Lower lobe of right lung (tissue), 2 donors: ENCODE data around the gene AOAH. TPM values are rescaled to one million over a fixed set of nuclear protein-coding genes. Genes with fewer than 3 reads are reported as not detected.
A peak's percentile ranks its signal among the peaks of the same experiment; 100 is the strongest.

ENCODE experiments used
- ATAC-seq, 2 donors: fragments of 200-7000 bp; cut with Tn5 transposase; one replicate each; pipeline ENCODE4 v1.9.1; 2020 to 2022; ENCODE audit warnings: mild to moderate bottlenecking in 2 of 2, moderate library complexity in 2 of 2
- DNase-seq: peaks from one replicate; pipeline ENCODE4 v3.0.0-alpha.2; 2020
- H3K27ac ChIP-seq: fragments of 200-600 bp; one replicate; pipeline ENCODE4 v1.8.0; 2022
- H3K27me3 ChIP-seq: fragments of 200-600 bp; one replicate; pipeline ENCODE4 v1.8.0; 2022; ENCODE audit warnings: low read depth
- H3K36me3 ChIP-seq: fragments of 200-600 bp; one replicate; pipeline ENCODE4 v1.8.0; 2022; ENCODE audit warnings: mild to moderate bottlenecking
- H3K4me1 ChIP-seq: fragments of 200-600 bp; one replicate; pipeline ENCODE4 v1.8.0; 2022
- H3K4me3 ChIP-seq: fragments of 200-600 bp; one replicate; pipeline ENCODE4 v1.8.0; 2022; ENCODE audit warnings: mild to moderate bottlenecking
- H3K9me3 ChIP-seq: fragments of 200-600 bp; one replicate; pipeline ENCODE4 v1.8.0; 2022
- intact Hi-C: fragments of 100-400 bp; cut with DNase I; formaldehyde crosslinking; loops from one replicate; pipeline ENCODE4 v1.11.0; 2022
- total RNA-seq: library from RNA; stranded (reverse); fragmentation: NEBNext Ultra II Directional; extraction: Animal tissue kit (Norgen Biotek cat#: 25700); gene quantifications from one replicate; pipeline ENCODE4 v1.2.1, GENCODE V29; 2021
- TF ChIP-seq, protein P1 (sequence below): fragments of 200-600 bp; IDR thresholded peaks from one replicate; pipeline ENCODE4 v1.8.0; 2022; ENCODE audit warnings: antibody characterized with exemption, mild to moderate bottlenecking
- donor health status: DM: no; HTN: yes; CAD: no; lungs with severe emphysema.

AOAH gene
- total RNA-seq, 1 donor from 2014 or later, result 29.2 TPM

DNA sequence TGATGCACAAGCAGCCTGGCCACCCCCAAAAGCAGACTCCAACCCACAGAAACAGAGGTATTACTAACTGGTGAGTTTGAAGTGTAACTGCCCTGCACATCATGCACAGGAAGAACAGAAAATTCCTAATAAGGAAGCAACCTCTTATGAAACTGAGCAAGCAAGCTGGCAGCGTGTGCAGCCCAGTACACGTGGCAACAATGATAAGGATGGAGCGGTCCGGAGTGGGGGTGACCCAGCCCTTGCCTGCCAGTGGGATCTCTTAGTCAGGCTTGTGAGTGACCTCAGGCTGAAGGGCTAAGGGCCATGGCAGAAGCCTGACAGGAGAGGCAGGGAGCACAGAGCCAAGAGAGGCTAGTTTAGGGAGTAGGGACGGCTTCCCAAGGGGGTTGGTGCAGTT lies 22.1 kb upstream of the AOAH start:
- peaks cover 9% of the 10 kb centered on the region for H3K4me1 ChIP-seq
- ATAC-seq (peak; percentile 58 to 67), DNase-seq (peak; percentile 53)
- intact Hi-C loops, result no loop called here
- TF ChIP-seq, protein P1, sequence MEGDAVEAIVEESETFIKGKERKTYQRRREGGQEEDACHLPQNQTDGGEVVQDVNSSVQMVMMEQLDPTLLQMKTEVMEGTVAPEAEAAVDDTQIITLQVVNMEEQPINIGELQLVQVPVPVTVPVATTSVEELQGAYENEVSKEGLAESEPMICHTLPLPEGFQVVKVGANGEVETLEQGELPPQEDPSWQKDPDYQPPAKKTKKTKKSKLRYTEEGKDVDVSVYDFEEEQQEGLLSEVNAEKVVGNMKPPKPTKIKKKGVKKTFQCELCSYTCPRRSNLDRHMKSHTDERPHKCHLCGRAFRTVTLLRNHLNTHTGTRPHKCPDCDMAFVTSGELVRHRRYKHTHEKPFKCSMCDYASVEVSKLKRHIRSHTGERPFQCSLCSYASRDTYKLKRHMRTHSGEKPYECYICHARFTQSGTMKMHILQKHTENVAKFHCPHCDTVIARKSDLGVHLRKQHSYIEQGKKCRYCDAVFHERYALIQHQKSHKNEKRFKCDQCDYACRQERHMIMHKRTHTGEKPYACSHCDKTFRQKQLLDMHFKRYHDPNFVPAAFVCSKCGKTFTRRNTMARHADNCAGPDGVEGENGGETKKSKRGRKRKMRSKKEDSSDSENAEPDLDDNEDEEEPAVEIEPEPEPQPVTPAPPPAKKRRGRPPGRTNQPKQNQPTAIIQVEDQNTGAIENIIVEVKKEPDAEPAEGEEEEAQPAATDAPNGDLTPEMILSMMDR, result no peak
- no peaks in the 10 kb centered on the region for H3K9me3 ChIP-seq
- H3K4me3 ChIP-seq, result no peak overlapping the region
- H3K27ac ChIP-seq, result no peak overlapping the region
- no peaks in the 10 kb centered on the region for H3K36me3 ChIP-seq
- no peaks in the 10 kb centered on the region for H3K27me3 ChIP-seq

DNA sequence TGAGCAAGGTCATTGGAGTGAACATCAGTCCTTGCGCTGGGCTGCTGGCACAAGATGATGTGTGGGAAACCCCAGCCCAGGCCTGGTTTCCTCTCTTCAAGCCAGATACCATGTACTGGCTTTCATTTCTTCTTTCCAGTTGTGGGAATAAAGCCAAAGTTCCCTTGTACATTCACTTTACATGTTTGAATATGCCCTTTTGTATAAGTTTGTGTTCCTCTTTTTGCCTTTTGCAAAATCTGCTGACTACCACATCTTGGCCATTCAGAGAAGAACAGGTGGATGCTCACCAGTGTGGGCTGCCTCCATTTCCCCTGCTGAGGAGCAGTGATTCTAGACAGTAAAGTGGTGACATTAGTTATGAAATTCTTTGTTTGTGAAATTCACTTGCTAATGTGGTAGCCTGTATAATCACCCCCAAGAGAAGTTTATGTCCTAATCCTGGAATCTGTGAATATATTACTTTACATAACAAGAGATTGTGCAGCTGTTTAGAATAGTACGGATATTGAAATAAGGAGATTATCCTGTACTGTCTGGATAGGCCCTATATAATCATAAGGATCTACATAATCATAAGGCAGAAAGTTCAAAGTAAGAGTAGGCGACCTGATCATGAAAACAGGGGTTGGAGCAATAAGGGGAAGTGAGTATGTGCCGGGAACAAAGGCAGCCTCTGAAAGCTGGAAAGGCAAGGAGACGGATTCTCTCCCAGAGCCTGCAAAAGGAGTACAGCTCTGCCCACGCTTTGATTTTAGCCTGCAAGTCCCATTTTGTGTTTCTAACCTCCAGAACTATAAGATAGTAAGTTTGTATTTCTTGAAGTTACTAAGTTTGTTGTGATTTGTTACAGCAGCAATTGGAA lies 18.8 kb upstream of the AOAH start:
- intact Hi-C loops, result no loop called here
- H3K27ac ChIP-seq, result no peak overlapping the region
- no peak overlapping the region for H3K4me3 ChIP-seq
- H3K27me3 ChIP-seq, result no peaks in the 10 kb centered on the region
- no peaks in the 10 kb centered on the region for H3K36me3 ChIP-seq
- ATAC-seq (peak; percentile 47 to 60), DNase-seq (peak; percentile 64)
- TF ChIP-seq, protein P1, result no peak
- H3K9me3 ChIP-seq, result no peaks in the 10 kb centered on the region
- no peaks in the 10 kb centered on the region for H3K4me1 ChIP-seq

DNA sequence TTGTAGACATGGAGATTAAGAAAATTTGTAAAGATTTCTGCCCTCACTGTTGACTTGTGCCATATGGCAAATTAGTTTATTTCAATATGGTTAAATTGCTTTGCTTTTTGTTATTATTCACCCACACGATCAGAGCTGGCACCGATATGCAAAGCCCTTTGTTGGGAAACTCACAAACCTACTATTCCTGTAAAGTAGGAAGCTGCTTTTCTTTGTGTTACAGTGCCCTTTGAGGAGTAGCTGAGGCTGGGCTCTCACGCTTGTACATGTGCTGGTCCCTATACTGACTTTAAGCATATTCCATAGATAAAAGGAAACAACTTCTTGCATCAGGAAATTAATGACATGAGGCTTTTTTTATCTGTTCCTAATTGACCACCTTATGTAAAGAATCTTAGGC lies 17.6 kb upstream of the AOAH start:
- H3K27ac ChIP-seq, result no peak overlapping the region
- no peaks in the 10 kb centered on the region for H3K4me1 ChIP-seq
- DNase-seq (no peak), ATAC-seq (no peak)
- no peaks in the 10 kb centered on the region for H3K9me3 ChIP-seq
- TF ChIP-seq, protein P1, result no peak
- no peaks in the 10 kb centered on the region for H3K36me3 ChIP-seq
- intact Hi-C loops, result no loop called here
- H3K4me3 ChIP-seq, result no peak overlapping the region
- no peaks in the 10 kb centered on the region for H3K27me3 ChIP-seq

DNA sequence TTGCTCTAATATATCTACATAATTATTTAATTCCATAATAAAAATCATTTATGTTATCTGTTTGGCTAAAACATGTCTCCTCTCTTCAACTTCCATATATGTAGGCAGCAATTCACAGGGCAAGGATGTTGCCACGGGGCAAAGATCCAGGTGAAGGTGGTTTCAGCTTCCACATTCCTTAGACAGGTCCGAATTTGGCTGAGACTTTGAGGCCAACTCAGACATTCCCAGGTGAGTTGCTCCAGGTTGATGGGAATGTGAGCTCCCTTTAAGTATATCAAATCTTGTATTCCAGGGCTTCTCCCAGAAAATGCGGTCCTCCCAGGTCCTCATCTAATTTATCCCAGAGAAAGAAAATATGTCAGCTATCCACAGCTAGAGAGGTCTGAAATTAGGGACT lies 15.1 kb upstream of the AOAH start:
- Histone ChIP-seq H3K4me1 (peaks cover 5% of the 10 kb centered on the region), H3K27ac (no peak overlapping the region), H3K4me3 (no peak overlapping the region), H3K36me3 (no peaks in the 10 kb centered on the region), H3K9me3 (no peaks in the 10 kb centered on the region), H3K27me3 (no peaks in the 10 kb centered on the region)
- TF ChIP-seq, protein P1, result no peak
- intact Hi-C loops, result no loop called here
- ATAC-seq (no peak), DNase-seq (no peak)

DNA sequence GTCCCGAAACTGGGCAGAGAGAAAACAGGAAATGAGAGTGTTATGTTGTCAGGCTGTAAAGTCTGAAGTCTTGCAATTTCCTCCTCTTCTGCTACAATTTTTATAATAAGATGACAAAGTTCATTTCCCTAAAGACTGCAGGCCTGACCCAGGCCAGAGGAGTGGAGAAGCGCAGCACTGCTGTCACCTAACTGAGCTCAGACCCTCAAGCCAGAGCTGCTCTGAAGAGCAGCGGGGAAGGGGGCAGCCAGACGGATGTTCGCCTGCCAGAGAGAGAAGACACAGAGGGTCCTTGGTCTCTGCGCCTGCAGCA lies 12.6 kb upstream of the AOAH start:
- Histone ChIP-seq H3K27me3 (no peaks in the 10 kb centered on the region), H3K36me3 (no peaks in the 10 kb centered on the region), H3K4me1 (peaks cover 5% of the 10 kb centered on the region), H3K27ac (peak overlapping the region; percentile 77), H3K4me3 (no peak overlapping the region), H3K9me3 (no peaks in the 10 kb centered on the region)
- intact Hi-C loops, result no loop called here
- DNase-seq (peak; percentile 51), ATAC-seq (peak; percentile 76 to 79)
- TF ChIP-seq, protein P1, result no peak
